Upper lobe of left lung (tissue), 4 donors: Measurements from ENCODE around the gene EMC1.

Experiments
- CTCF ChIP-seq, 6 experiments: fragments of 450-650 bp in 4 of 6; fragments of 200-600 bp in 2 of 6; sonication (generic) in 2 of 6; IDR thresholded peaks; one replicate each; pipeline ENCODE4 v1.5.1; 2016 to 2019; ENCODE audit warnings: antibody characterized with exemption in 6 of 6
- POLR2A ChIP-seq, 4 donors: fragments of 450-650 bp; IDR thresholded peaks; one replicate each; pipeline ENCODE4 v1.5.1; 2016 to 2017; ENCODE audit warnings: antibody characterized with exemption in 4 of 4, mild to moderate bottlenecking in 2 of 4
- POLR2AphosphoS5 ChIP-seq, 2 donors: sonication (generic); formaldehyde crosslinking; IDR thresholded peaks; one replicate each; pipeline ENCODE4 v1.5.1; 2017; ENCODE audit warnings: antibody characterized with exemption in 2 of 2

- TF ChIP-seq CTCF (IDR thresholded peaks at IDR 0.05) (no peak), POLR2A (IDR thresholded peaks at IDR 0.05) (no peak), POLR2AphosphoS5 (IDR thresholded peaks at IDR 0.05) (no peak)
Observed at GRCh38 chr1:19262047-19262446, 10.7 kb upstream of the EMC1 start.
